HG03342 (cell line): ENCODE results near the gene GRIK3.

ENCODE experiments used
- ATAC-seq: cut with Tn5 transposase; IDR thresholded peaks from one replicate; pipeline ENCODE4 v1.9.1; 2021; ENCODE audit warnings: mild to moderate bottlenecking, moderate library complexity; ENCODE audit not compliant: unreplicated experiment

GRIK3 gene

GRCh38 chr1:36796733-36797132 is 237.6 kb downstream of the GRIK3 start:
- ATAC-seq: no peak

GRCh38 chr1:36796106-36796590 is 238.2 kb downstream of the GRIK3 start:
- ATAC-seq: no peak

GRCh38 chr1:36794460-36794859 is 239.9 kb downstream of the GRIK3 start:
- no peak for ATAC-seq

DNA sequence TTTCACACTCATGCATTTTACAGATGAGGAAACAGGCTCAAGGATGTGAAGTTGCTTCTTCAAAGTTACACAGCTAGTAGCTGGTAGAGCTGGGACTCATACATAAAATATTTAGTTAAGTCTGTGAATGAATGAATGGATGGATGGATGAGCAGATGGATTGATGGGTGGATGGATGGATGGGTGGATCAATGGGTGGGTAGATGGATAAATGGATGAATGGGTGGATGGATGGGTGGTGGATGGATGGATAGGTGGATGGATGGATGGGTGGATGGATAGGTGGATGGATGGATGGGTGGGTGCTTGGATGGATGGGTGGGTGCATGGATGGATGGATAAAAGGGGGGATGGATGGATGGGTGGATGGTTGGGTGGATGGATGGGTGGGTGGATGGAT is 240.9 kb downstream of the GRIK3 start:
- ATAC-seq: no peak

DNA sequence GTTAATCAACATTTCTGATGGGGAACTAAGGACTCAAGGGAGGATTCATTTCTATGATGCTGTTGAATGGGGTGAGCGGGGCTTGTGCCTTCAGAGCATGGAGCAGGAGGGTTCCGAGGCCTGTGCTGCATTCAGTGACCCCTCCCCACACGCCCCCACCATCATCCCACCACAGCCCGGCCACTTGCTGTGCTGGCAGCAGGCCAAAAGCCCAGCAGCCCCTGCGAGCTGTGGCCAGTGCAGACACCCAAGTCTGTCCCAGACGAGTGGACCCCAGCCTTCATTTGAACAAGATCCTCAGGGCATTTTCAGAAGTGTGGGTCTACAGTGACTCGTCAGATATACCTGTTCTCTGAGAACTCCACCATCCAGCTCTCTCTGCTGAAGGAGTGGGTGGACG is 242.0 kb downstream of the GRIK3 start:
- no peak for ATAC-seq

GRCh38 chr1:36790191-36790590 is 244.1 kb downstream of the GRIK3 start:
- no peak for ATAC-seq

- ATAC-seq: no peak
Observed at GRCh38 chr1:36789535-36789934, 244.8 kb downstream of the GRIK3 start.

- no peak for ATAC-seq
Observed at GRCh38 chr1:36787312-36787913, 246.9 kb downstream of the GRIK3 start.

DNA sequence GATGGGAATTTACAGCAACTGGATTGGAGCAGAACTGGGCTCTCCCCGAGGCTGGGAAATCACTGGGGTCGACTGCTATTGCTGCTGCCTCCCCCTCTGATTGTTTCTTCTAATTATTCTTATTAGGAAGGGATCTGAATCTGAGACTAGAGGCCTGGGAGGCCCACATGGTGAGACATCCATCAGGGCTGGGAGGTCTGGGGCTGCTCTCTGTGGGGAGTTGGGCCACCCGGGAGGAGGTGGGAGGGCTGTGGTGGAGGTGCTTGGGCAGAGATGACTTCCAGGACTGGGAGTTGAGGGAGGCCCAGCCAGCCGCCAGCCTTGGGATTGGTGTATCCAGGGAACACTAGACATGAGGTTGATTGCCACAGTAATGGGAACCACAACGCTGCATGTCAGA is 247.9 kb downstream of the GRIK3 start:
- ATAC-seq: no peak

DNA sequence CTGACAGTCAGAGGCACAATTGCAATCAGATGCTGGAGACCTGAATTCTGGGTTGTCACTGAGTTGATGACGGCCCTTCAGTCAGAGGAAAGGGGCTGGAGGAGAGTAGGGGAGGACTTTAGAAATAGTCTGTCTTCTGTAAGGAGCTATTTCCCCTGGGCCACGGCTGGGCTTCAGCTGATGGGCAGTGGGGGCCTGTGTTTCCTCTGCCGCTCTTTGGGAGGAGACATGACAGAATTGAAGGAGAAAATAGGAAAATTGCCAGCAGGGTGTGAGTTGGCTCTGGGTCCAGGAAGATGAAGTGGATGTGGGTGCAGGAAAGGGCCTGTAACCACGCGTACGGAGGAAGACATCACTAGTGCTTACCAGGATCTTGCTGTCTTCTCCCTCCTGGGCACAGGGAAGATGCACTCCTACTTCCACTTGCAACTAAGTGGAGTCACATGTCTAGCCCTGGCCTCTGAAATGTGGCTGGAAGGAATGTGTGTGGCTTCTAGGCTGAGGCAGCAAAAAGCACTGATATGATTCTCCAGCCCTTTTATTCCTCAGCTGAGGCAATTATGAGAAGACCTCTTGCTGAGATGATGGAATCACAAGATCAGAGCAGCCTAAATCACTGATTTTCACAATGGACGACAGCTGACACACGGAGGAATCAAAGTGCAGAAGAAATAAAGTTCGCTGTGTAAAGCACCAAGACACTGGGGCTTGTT is 250.0 kb downstream of the GRIK3 start:
- no peak for ATAC-seq

GRCh38 chr1:36783475-36783874 is 250.8 kb downstream of the GRIK3 start:
- no peak for ATAC-seq

DNA sequence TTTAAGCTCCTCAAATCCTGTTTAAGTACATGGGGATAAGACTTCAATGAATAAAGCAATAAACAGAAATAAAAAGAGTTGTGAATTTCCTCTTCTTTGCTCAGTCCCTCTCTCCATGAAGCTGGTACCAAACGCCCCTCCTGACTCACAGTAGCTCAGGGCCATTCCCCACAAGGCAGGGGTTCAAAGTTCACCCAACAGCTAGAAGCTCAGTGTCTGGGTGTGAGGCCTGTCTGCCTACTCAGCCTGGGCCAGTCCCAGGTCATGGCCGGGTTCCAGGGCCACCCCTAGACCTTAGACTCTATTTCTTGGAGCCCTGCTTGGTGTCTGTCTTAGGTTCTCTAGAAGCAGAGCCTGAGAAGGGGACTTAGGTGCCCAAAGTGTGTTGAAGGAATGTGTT is 251.5 kb downstream of the GRIK3 start:
- no peak for ATAC-seq

- ATAC-seq: no peak
Observed at GRCh38 chr1:36782085-36782484, 252.2 kb downstream of the GRIK3 start.

DNA sequence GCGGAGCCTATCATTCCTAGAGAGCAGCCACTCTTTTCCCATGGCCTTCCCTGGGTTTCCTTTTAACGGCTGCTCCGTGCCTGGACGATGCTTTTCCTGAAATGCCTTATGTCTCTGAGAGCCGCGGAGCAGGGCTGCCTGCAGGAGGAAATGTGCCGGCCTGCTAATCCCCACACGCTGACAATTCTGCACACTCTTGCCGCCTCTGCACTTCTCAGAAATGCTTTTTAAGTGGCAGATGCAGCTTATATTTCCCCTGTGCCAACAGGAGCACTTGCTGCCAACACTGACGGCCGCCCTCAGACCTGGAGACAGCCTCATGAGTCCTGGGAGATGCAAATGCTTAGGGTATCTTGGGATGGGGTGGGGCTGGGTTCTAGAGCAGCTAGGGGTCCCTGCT is 253.2 kb downstream of the GRIK3 start:
- no peak for ATAC-seq

DNA sequence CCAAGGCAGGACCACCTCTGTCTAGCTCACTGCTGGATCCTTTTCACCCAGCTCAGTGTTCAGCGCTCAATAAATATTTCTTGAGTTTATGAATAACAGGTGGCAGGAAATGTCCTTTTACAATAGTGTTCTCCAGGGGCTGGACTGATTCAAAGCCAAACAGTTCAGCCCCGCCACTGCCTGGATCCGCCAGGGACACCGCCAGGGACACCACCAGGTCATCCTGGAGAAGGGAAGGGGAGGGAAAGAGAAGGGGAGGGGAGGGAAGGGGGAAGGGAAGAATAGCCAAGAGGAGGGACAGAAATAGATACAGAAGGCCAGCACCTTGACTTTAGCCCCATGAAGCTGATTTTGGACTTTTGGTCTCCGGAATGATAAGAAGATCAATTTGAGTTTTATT is 255.6 kb downstream of the GRIK3 start:
- no peak for ATAC-seq

GRCh38 chr1:36776948-36777831 is 257.1 kb downstream of the GRIK3 start:
- no peak for ATAC-seq

- ATAC-seq: no peak
Observed at GRCh38 chr1:36776256-36776655, 258.1 kb downstream of the GRIK3 start.

- ATAC-seq: no peak
Observed at GRCh38 chr1:36775716-36776115, 258.6 kb downstream of the GRIK3 start.

GRCh38 chr1:36773827-36774541 is 260.3 kb downstream of the GRIK3 start:
- ATAC-seq: no peak

- ATAC-seq: no peak
Observed at GRCh38 chr1:36772647-36773495, 261.4 kb downstream of the GRIK3 start.
